Islet of Langerhans (tissue), 1 donor: ENCODE data around the gene TAS2R14.

Source experiments
- FAIRE-seq: peaks from one replicate; lab custom pipeline; 2011; peaks lifted over from hg19 to GRCh38; lab: Jason Lieb, UNC

TAS2R14 gene, protein sequence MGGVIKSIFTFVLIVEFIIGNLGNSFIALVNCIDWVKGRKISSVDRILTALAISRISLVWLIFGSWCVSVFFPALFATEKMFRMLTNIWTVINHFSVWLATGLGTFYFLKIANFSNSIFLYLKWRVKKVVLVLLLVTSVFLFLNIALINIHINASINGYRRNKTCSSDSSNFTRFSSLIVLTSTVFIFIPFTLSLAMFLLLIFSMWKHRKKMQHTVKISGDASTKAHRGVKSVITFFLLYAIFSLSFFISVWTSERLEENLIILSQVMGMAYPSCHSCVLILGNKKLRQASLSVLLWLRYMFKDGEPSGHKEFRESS

DNA sequence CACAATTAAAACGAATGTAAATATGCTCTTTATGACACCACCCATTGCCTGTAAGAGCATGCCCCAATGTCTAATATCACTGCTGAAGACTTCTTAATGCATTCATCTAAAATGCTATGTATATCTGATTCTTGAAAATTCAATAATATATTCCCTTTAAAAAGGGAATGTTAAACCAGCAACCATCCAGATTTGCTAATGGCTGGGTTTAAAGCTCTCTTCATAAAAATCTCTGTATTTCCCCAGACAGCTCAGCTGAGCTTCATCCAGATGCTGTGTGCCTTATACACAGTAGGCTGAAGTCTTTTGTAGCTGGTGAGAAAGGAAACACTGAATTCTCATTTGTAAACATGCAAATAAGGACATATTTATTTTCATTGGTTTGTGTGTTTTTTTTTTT is at the start of gene TAS2R14:
Gene TAS2R14, minus strand, starts transcription at position 101 of the 400 bp plus-strand sequence. Its CDS starts 56 bp downstream, at position 45.
- FAIRE-seq, result no peak

DNA sequence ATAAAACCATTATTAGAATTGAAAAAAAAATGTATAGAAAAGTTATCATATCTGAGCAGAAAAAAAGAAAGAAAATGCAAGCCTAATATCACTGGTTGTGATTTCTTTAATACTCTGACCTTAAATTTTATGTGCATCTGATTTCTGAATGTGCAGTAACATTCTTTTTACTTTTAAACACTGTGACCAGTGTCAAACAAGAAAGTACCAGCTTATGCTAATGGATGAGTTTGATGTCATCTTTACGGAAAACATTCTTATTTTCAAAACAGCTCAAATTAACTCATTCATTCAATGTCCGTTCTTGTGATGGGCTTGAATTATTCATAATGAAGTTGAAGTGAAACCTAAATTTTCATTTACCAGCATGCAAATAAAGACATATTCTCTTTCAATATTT is 47.7 kb upstream of the TAS2R14 start, which contains the start of gene TAS2R50:
Gene TAS2R50, minus strand, starts transcription at position 101 of the 400 bp plus-strand sequence. Its CDS starts 52 bp downstream, at position 49.
- FAIRE-seq, result peak; percentile 65

DNA sequence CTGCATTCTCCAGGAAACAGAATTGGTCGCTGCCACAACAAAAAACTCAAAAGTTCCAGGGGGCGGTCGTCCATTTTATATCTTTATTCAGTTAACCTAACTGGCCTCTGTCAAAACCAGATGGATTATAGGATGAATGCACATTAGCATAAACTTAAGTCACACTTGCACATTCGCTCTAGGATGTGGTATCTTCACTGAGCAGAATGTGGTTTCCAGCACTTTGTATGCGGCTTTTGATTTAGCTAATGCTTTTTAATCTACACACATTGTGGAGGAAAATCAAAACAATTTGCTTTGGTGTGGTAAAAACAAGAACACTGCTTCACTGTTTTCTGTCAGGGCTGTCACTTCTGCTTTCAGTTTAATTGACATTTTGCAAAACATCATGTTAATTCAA is 43.2 kb upstream of the TAS2R14 start:
- no peak for FAIRE-seq

DNA sequence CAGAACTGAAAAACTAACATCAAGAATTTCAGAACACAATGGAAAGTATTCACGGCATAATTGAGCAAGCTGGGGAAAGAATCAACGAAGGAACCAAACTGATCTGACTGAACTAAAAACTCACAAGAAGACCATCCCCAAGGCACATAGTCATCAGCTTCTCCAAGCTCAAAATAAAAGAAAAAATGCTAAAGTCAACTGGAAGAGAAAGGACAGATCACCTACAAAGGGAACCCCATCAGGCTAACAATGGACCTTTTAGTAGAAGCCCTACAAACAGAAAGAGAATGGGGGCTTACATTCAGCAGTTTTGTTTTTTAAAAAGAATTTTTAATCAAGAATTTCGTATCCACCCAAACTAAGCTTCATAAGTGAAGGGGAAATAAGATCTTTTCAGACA is 35.9 kb upstream of the TAS2R14 start:
- FAIRE-seq, result no peak

DNA sequence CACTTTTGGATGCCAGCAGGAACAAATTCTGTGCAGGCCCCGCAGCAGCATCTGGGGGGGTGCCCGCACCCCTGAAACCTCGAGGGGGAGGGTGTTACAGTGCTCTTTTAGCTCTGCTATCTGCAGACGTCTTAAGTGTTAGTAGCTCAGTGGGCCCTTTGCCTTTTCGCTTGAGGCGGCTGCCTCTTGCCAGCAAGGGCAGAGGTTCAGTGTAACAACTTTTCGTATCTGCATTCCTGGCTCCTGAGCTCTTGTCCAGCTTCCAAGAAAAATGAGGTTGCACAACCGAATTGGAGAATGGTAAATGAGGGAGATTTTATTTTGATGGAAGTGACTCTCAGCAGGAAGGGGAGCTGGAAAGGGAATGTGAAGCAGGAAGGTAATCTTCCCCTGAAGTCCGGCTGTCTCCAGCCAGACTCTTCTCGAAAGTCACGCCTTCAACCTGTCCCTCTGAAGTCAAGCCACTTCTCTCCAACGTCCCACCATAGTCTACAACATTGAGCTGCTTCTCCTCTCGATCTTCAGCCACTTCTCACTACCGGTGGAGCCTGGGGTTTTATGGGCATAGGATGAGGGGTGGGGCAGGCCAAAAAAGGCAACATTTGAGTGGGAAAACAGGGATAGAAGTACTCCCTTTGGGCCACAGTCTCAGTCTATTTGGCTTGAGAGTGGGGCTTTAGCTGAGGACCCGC is 29.8 kb upstream of the TAS2R14 start:
- no peak for FAIRE-seq

DNA sequence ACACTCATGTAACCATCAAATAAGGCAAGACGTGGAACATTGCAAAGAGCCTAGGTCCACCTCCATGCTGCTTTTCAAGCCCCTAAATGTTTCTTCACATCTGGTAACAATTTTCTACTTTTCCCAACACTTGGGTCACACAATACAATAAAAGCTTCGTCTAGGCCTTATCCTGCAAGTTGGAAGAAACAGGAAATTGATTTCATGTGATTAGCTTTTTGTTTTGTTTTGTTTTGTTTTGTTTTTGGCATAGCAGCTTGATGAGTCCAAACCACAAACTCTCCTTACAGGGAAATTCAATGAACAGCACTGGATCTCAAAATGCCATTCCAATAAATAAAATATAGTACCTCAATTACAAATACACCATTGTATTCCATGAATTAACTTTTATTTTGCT is 28.3 kb upstream of the TAS2R14 start:
- no peak for FAIRE-seq

DNA sequence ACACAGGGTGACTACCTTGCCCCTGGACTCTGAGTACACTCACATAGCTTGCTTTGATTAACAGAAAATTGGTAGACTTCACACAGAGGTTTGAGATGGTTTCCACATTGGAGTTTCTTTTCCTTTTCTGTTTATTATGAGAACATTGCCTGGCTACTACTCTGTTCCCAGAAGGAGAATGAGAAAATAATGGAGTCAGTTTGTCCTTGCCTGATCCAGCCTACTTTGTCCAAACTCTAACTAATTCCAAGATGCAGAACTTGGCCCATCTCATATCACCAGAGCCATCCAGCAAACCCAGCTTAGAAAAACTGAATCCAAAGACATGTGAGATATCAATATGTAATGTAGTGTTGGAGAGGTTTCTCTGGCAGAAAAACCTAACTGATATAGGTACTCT is 27.3 kb upstream of the TAS2R14 start:
- no peak for FAIRE-seq

DNA sequence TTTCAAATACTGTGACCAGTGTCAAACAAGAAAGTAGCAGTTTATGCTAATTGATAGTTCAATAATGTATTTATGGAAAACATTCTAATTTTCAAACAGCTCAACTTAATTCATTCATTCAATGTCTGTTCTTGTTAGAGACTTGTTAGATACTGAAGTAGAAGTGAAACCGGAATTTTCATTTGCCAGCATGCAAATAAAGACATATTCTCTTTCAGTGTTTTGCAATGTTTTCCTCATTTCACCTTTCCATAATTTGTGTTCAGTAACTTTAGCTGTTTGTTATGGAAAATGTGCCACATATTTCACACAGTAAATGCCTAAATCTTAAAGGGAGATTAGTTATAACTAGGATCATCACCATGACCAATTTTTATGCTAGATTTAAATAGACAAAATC is 26.4 kb upstream of the TAS2R14 start:
- FAIRE-seq, result no peak

DNA sequence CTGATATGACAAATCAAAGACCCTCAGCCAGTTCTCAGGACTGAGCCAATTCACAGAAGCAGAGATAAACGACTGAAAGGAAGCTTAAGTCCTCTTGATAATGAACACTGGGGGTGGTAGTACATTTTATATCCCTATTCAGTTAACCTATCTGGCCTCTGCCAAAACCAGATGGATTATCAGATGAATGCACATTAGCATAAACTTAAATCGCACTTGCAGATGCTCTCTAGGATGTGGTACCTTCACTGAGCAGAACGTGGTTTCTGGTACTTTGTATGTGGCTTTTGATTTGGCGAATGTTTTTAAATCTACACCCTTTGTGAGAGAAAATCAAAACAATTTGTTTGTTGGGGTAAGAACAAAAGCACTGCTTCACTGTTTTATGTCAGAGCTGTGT is 21.1 kb upstream of the TAS2R14 start:
- FAIRE-seq, result no peak

DNA sequence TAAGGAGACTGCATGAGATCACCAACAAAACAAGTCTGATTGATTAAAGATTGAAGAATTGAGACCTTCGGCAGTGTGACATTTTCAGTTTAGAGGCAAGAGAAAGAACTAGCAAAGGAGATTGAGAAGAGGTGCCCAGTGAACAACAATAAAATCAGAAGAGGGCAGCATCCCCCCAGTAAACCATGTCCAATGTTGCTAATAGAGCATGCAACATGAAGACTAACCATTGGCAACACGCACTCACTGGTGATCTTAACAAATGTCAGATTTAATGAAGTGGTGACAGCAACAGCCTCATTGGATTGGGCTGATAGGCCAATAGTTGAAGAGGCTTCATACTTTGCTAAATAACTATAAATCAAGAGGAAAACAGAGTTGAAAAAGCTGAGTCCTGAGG is 20.7 kb upstream of the TAS2R14 start:
- FAIRE-seq, result no peak

DNA sequence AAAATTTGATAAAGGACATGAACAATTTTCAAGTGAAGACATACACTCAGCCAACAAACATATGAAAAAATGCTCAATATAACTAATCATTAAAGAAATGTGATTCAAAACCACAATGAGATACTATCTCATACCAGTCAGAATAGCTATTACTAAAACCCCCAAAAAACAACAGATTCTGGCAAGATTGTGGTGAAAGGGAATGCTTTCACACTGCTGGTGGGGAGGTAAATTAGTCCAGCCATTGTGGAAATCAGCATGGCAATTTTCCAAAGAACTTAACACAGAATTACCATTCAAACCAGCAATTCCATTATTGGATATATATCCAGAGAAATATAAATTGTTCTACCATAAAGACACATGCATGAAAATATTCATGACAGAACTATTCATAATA is 18.7 kb upstream of the TAS2R14 start:
- FAIRE-seq, result no peak

DNA sequence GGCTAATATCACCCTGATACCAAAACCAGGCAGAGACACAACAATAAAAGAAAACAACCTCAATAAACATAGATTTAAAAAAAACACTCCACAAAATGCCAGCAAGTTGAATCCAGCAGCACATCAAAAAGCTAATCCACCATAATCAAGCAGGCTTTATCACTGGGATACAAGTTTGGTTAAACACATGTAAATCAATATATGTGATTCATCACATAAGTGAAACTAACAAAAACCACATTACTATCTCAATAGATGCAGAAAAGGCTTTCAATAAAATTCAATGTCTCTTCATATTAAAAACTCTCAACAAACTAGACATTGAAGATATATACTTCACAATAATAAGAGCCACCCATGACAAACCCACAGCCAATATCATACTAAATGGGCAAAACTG is 17.0 kb upstream of the TAS2R14 start:
- no peak for FAIRE-seq

DNA sequence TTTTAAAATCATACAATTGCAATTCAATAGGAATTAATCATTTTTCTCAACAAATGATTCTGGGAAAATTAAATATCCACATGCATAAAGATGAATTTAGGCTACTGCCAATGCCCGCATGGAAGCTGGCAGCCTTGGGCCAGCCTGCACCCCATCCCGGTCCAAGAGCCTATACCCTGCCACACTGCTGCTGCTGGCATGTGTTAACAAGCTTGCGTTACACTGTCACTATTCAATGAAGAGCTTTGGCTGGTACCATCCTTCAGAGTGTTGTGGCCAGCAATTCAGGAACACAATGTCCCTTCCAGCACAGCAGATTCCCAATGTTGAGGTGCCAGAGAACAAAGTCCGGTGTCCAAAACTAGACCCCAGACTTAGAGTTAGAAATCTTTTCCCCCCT is 13.6 kb upstream of the TAS2R14 start:
- FAIRE-seq, result no peak

DNA sequence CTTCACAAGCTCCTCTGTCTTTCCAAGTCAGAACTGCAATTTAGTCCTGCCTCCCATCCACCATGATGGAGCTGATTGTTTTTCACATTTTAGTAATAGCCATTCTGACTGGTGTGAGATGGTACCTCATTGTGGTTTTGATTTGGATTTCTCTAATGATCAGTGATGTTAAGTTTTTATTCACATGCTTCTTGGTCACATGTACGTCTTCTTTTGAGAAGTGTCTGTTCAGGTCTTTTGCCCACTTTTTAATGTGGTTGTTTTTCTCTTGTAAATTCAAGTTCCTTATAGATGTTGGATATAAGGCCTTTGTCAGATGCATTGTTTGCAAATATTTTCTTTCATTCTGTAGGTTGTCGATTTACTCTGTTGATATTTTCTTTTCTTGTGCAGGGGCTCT is 4.1 kb upstream of the TAS2R14 start:
- no peak for FAIRE-seq

DNA sequence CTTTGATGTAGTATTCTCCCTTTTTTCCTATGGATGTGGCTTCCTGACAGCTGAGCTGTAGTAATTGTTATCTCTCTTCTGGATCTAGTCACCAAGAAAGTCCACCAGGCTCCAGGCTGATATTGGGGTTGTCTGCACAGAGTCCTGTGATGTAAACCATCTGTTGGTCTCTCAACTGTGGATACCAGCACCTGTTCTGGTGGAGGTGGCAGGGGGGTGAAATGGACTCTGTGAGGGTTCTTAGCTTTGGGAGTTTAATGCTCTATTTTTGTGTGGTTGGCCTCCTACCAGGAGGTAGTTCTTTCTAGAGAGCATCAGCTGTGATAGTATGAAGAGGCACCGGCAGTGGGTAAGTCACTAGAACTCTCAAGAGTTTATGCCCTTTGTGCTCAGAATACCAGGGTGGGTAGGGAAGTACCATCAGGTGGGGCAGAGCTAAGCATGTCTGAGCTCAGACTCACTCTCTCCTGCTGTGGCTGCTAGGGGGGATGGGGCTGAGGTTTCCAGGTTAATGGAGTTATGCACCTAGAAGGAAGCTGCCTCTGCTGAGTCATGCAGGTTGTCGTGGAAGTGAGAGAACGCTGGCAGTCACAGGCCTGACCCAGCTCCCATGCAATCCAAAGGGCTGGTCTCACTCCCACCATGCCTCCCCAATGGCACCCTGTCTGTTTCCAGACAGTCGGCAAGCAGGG is 3.0 kb upstream of the TAS2R14 start:
- no peak for FAIRE-seq

DNA sequence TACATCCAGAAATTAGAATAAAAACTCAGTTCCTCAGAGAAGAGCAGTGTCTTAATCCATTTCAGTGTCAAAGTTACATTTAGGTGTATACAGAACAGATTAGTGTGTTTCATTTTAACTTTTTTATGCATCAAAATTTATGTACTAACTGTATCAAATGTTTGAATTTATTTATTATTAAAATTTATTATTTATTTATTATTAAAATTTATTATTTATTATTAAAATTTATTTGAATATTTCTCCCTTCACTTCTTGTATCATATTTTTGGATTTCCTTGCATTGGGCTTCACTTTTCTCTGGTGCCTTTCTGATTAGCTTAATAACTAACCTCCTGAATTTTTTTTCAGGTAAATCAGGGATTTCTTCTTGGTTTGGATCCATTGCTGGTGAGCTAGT is 2.3 kb upstream of the TAS2R14 start:
- FAIRE-seq, result no peak

DNA sequence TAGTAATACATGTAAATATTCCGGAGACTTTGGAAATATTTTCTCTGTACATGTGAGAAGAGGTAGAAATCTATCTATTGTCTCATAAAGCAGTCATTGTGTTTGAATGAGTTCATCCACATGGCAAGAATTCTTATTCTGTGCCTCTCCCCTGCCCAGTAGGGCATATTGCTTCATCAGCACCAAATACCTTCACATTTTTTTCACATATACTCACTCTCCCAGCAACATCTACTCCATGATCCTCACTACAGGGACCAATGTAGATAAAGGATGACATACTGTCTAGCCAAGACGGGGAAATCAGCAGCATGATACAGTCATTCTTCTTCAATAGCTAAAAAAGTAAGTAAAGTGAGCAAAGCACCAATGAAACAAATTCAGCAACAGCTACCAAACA is 1.3 kb upstream of the TAS2R14 start:
- no peak for FAIRE-seq

DNA sequence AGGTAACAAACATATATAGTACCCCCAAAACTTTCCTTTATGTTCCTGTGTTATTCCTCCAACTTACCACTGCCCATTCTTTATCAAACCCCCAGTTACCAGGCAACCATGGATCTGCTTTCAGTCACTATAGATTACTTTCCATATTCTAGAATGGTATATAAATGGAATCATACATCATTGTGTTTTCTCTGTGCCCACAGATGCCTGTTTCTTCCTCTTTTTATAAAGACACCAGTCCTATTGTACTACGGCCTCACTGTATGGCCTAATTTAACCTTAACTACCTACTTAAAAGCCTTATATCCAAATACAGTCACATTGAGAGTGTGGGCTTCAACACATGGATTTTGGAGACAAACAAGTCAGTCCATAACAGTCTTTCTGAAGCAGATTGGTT is 2.6 kb downstream of the TAS2R14 start:
- no peak for FAIRE-seq

DNA sequence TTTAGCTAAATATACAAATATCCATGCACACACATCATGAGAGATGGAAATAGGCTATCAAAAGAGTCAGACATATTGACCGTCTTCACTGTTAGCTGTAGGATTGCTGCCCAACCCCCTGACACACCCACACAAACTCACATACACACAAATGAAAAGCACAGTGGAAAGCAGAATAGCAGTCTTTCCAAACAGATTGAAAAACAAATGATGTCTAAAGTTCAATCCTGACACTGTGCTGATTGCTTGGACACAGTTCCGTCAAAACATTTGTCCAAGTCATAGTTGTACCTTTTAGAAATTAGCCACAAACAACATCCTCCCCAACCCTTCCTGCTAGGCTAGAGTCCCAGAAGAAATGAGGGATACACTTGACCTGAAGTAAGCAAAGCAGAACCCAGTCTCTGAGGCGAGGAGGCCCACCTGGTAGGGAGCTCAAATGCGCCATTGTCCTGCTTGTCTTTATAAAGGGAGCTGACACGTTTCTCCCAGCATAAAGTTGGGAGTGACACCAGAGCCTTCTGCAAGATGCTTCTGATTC is 10.2 kb downstream of the TAS2R14 start, which contains the start of gene PRH2:
Gene PRH2, plus strand, starts transcription at position 491 of the 541 bp plus-strand sequence. Its CDS starts 38 bp downstream, at position 529.
- FAIRE-seq, result no peak

DNA sequence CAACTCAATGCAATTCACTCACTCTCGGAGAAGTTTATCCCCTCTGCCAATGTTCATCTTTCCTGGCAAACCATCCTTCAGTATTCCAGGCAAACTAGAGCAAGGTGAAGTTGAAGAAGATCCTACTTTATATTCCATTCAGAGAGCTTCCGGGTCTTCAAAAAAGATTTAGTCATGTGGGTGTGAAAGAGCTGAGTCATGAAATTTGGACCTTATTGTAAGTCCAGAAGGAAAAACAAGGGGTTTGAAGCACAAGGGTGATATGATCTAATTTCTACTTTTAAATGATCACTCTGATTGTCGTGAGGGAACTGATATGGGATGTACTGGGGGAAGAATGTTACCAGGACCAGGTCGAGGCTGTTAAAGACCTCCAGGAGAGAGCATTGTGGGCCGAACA is 12.8 kb downstream of the TAS2R14 start:
- FAIRE-seq, result no peak

DNA sequence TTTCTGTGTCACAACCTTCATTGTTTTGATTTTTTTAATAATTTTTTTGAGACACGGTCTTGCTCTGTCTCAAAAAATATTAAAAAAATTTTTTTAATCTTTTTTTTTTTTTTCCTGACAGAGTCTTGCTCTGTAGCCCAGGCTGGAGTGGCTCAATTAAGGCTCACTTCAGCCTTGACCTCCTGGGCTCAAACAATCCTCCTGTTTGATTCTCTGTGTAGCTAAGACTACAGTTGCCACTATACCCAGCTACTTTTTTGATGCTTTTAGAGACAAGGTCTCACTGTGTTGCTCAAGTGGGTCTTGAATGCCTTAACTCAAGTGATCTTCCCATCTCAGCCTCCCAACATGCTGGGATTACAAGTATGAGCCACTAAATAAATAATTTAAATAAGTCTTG is 19.3 kb downstream of the TAS2R14 start:
- FAIRE-seq, result no peak

DNA sequence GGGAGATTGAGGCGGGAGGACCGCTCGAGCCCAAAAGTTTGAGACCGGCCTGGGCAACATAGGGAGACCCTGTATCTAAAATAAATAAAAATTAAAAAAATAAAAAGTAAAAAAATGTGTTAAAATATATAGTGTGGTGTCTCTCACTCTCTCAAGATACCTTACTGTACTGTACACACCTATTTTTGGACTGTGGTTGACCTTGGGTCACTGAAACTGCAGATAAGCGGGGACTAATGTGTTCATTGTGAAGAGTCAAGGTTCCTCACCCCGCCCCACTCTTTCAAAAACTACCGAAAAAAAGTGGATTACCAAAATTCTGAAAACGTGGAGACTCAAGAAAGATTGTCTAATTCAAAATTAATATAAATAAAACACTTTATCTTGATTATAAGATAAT is 28.7 kb downstream of the TAS2R14 start:
- no peak for FAIRE-seq

DNA sequence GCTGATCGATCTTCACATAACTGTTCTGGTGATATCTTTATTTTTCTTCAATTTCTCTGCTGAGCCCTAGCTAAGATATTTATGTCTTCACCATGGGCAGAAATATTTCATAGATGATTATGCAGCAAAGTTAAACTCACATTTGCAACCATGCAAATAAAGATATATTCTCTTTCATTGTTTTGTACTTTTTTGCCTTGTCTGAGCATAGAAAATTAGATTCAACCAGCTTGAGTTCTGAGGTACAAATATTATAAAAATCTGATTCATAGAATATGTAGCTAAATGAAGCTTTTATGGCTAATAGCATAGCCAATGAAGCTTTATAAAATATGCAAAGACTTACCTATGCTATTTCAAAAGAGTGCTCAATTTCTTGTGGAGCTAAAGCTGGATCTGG is 29.6 kb downstream of the TAS2R14 start, which contains the start of gene TAS2R13:
Gene TAS2R13, minus strand, starts transcription at position 101 of the 400 bp plus-strand sequence. CDS start 264 bp downstream, outside the sequence.
- no peak for FAIRE-seq
